Panc1 (cell line): Measurements from ENCODE around the gene ZNF407. TPM values are rescaled to one million over a fixed set of nuclear protein-coding genes. Genes with fewer than 3 reads are reported as not detected.

Experiments
- ATAC-seq: fragments of 200-7000 bp; cut with Tn5 transposase; 2 replicates; pipeline ENCODE4 v1.9.1; 2020; ENCODE audit warnings: mild to moderate bottlenecking, moderate library complexity
- BruUV-seq: library from RNA; stranded (reverse); fragments of 400-500 nt; replicated peaks from 2 replicates; lab custom pipeline; 2021; lab: Mats Ljungman, UMichigan
- CTCF ChIA-PET: fragments of 300-600 bp; sonication (Branson Sonifier 250); formaldehyde crosslinking; loops from one replicate; lab custom pipeline; 2022; ENCODE audit warnings: antibody characterized with exemption; lab: Charles Lee
- POLR2A ChIA-PET: fragments of 300-600 bp; sonication (Branson Sonifier 250); formaldehyde crosslinking; loops from one replicate; lab custom pipeline; 2022; ENCODE audit warnings: antibody characterized with exemption; lab: Charles Lee
- DNase-seq: peaks from one replicate; pipeline ENCODE4 v3.0.0-alpha.2; 2010; ENCODE audit warnings: low read depth, low spot score
- H3K27ac ChIP-seq: 2 replicates; pipeline ENCODE4 v1.5.1; 2011; ENCODE audit warnings: mild to moderate bottlenecking, low read length, inconsistent platforms
- H3K27me3 ChIP-seq: fragments of 200-500 bp; sonication (Bioruptor generic); 2 replicates; pipeline ENCODE4 v1.6.0; 2014; ENCODE audit warnings: low read length, inconsistent platforms; ENCODE audit not compliant: control insufficient read depth, insufficient read depth
- H3K36me3 ChIP-seq: fragments of 200-500 bp; sonication (Bioruptor generic); 2 replicates; pipeline ENCODE4 v1.5.1; 2014; ENCODE audit warnings: inconsistent platforms, mild to moderate bottlenecking, low read length, moderate library complexity; ENCODE audit not compliant: control insufficient read depth, insufficient read depth
- H3K4me1 ChIP-seq: 2 replicates; pipeline ENCODE4 v1.5.1; 2011; ENCODE audit warnings: inconsistent platforms, mild to moderate bottlenecking, low read length, moderate library complexity; ENCODE audit not compliant: control insufficient read depth, insufficient read depth
- H3K4me3 ChIP-seq, 2 experiments: 2 replicates each; pipeline ENCODE4 v1.5.1; 2011 to 2012; ENCODE audit warnings: low read depth in 2 of 2, low read length in 2 of 2, mild to moderate bottlenecking in 2 of 2, inconsistent platforms in 1 of 2, moderate library complexity in 1 of 2
- H3K9me3 ChIP-seq: fragments of 200-500 bp; sonication (Bioruptor generic); 2 replicates; pipeline ENCODE4 v1.5.1; 2014; ENCODE audit warnings: low read depth, mild to moderate bottlenecking, inconsistent platforms, low read length, moderate library complexity; ENCODE audit not compliant: control insufficient read depth, insufficient read depth
- CTCF ChIP-seq: fragments of 450-650 bp; IDR thresholded peaks from 2 replicates; pipeline ENCODE4 v1.5.1; 2017; ENCODE audit warnings: mild to moderate bottlenecking
- POLR2AphosphoS5 ChIP-seq: IDR thresholded peaks from 2 replicates; pipeline ENCODE4 v1.6.1; 2012; ENCODE audit warnings: mild to moderate bottlenecking, low read depth, low read length, moderate library complexity
- REST ChIP-seq, 2 experiments: IDR thresholded peaks; 2 replicates each; pipeline ENCODE4 v1.6.1; 2011 to 2012; ENCODE audit warnings: low read depth in 2 of 2, control low read depth in 1 of 2, low read length in 1 of 2, mild to moderate bottlenecking in 1 of 2, moderate library complexity in 1 of 2; ENCODE audit not compliant: insufficient read depth in 1 of 2
- SIN3A ChIP-seq: IDR thresholded peaks from 2 replicates; pipeline ENCODE4 v1.6.1; 2012; ENCODE audit warnings: low read depth, mild to moderate bottlenecking, low read length, moderate library complexity, borderline replicate concordance; ENCODE audit not compliant: insufficient read depth
- TCF7L2 ChIP-seq: IDR thresholded peaks from 2 replicates; pipeline ENCODE4 v1.6.1; 2011; ENCODE audit warnings: mild to moderate bottlenecking, low read depth, low read length, inconsistent platforms
- in situ Hi-C: cut with HindIII; loops from 2 replicates; pipeline ENCODE4 v1.10.0; 2016; ENCODE audit warnings: low sequenced_read_pairs, low pct_unique_long_range_greater_than_20kb
- intact Hi-C: fragments of 100-400 bp; cut with micrococcal nuclease; formaldehyde crosslinking; loops from one replicate; pipeline ENCODE4 v1.10.0; 2022; ENCODE audit not compliant: unreplicated experiment
- total RNA-seq: library from RNA; stranded (reverse); gene quantifications from one replicate; pipeline ENCODE4 v1.2.1, GENCODE V29; 2021; ENCODE audit not compliant: unreplicated experiment

Gene ZNF407
- total RNA-seq, 1 experiment from 2014 or later: 16.8 TPM

GRCh38 chr18:75009296-75009695, 411.6 kb downstream of the ZNF407 start:
- Histone ChIP-seq H3K36me3 (no peaks in the 10 kb centered on the region), H3K4me1 (no peaks in the 10 kb centered on the region), H3K4me3 (no peak overlapping the region), H3K27me3 (no peaks in the 10 kb centered on the region), H3K9me3 (peaks cover 9% of the 10 kb centered on the region; the same call in 1 of the 2 replicates), H3K27ac (no peak overlapping the region)
- ATAC-seq: no peak
- ChIA-PET POLR2A (no interaction called here), CTCF (interaction anchor here (0.6 kb wide), 1 partner anchor 32 kb away, joined by 3 read pairs; no protein-coding TSS in a partner anchor)
- no TSS peak for BruUV-seq
- intact Hi-C loops: no loop called here
- no peak for DNase-seq
- TF ChIP-seq SIN3A: no peak
- no peak for TF ChIP-seq CTCF
- no peak for TF ChIP-seq TCF7L2
- no peak for TF ChIP-seq REST (IDR thresholded peaks at IDR 0.05; ENCODE audit: insufficient read depth in 1 of 2, low read depth in 2 of 2, low read length in 1 of 2)
- TF ChIP-seq POLR2AphosphoS5: no peak
- in situ Hi-C loops: no loop called here

GRCh38 chr18:75009878-75010277, 412.2 kb downstream of the ZNF407 start:
- no peak overlapping the region; the same call in 1 of the 2 replicates for H3K27ac ChIP-seq
- DNase-seq (no peak), ATAC-seq (no peak)
- in situ Hi-C loops: no loop called here
- no peak overlapping the region for H3K4me3 ChIP-seq
- no peak for TF ChIP-seq TCF7L2
- no peak for TF ChIP-seq POLR2AphosphoS5
- no peak for TF ChIP-seq SIN3A
- TF ChIP-seq CTCF: no peak
- no peak for TF ChIP-seq REST (IDR thresholded peaks at IDR 0.05; ENCODE audit: insufficient read depth in 1 of 2, low read depth in 2 of 2, low read length in 1 of 2)
- peaks cover 9% of the 10 kb centered on the region; the same call in 1 of the 2 replicates for H3K9me3 ChIP-seq
- no peaks in the 10 kb centered on the region for H3K4me1 ChIP-seq
- no peaks in the 10 kb centered on the region for H3K36me3 ChIP-seq
- BruUV-seq: no TSS peak
- H3K27me3 ChIP-seq: no peaks in the 10 kb centered on the region
- ChIA-PET POLR2A (no interaction called here), CTCF (no interaction called here)
- intact Hi-C loops: no loop called here
